K562 (cell line): ENCODE measurements around the gene YBX2. TPM values are rescaled to one million over a fixed set of nuclear protein-coding genes. Genes with fewer than 3 reads are reported as not detected.

Experiments used
- ERF ChIP-seq: fragments of 450-650 bp; formaldehyde crosslinking; IDR thresholded peaks from 2 replicates; pipeline ENCODE4 v1.4.0; 2020; ENCODE audit warnings: mild to moderate bottlenecking, mixed read lengths
- KAT7 ChIP-seq: sonication (generic); formaldehyde crosslinking; IDR thresholded peaks from 2 replicates; pipeline ENCODE4 v1.8.0; 2022; ENCODE audit warnings: missing genetic modification reagents, mild to moderate bottlenecking, borderline replicate concordance
- POLR2G ChIP-seq: fragments of 200-400 bp; formaldehyde crosslinking; IDR thresholded peaks from 2 replicates; pipeline ENCODE4 v1.6.1; 2017; ENCODE audit warnings: low read depth, mild to moderate bottlenecking, antibody characterized with exemption, low read length, moderate library complexity
- RBM17 ChIP-seq: fragments of 200-400 bp; formaldehyde crosslinking; IDR thresholded peaks from 2 replicates; pipeline ENCODE4 v1.6.1; 2017; ENCODE audit warnings: low read depth, mild to moderate bottlenecking, low read length, borderline replicate concordance
- RNF219 ChIP-seq: fragments of 250-450 bp; sonication (Bioruptor Pico); IDR thresholded peaks from 2 replicates; pipeline ENCODE4 v1.5.0; 2022; ENCODE audit warnings: mild to moderate bottlenecking
- SMC3 ChIP-seq: conservative IDR thresholded peaks from 2 replicates; pipeline ENCODE4 v1.6.1; 2011; ENCODE audit warnings: low read depth, low read length, improper control_type of control experiment; ENCODE audit not compliant: insufficient read depth
- SRSF3 ChIP-seq: fragments of 200-400 bp; formaldehyde crosslinking; IDR thresholded peaks from 2 replicates; pipeline ENCODE4 v1.6.1; 2016; ENCODE audit warnings: mild to moderate bottlenecking, low read length, moderate library complexity; ENCODE audit not compliant: insufficient read depth
- polyA plus RNA-seq, 8 experiments: library from polyadenylated mRNA; depleted of rRNA in 4 of 8; stranded (reverse) in 5 of 8; unstranded in 3 of 8; fragments of >200 nt; fragmentation: Nextera tagmentation in 2 of 8; fragmentation: Illumina TruSeq in 1 of 8; extraction: Ambion mirVana in 2 of 8; extraction: Trizol in 1 of 8; gene quantifications; 2 replicates each; pipeline versions ENCODE4 v1.2.1 to v1.2.3, GENCODE V29; 2011 to 2014; ENCODE audit warnings: inconsistent platforms in 1 of 8, missing spikeins in 1 of 8
- total RNA-seq, 7 experiments: library from RNA; depleted of rRNA in 6 of 7; stranded (reverse); fragments of >200 nt in 6 of 7; fragmentation: Illumina TruSeq in 2 of 7; extraction: Trizol in 2 of 7; gene quantifications; 2 replicates each; pipeline versions ENCODE4 v1.2.1 to v1.2.3, GENCODE V29; 2011 to 2021; ENCODE audit warnings: low replicate concordance in 1 of 7

Gene YBX2
- total and polyA plus RNA-seq, 9 of the 15 experiments (the other 6 are each of a cell fraction or from before 2014, with no cell fraction given), result 0.03 to 0.59 (median 0.27) TPM; not detected in 6

GRCh38 chr17:7323731-7324437 lies 29.4 kb upstream of the YBX2 start (continued):
- TF ChIP-seq RNF219 (CRISPR knock-in tag) (no peak), KAT7 (CRISPR knock-in tag) (no peak), SRSF3 (no peak), RBM17 (no peak), ERF (CRISPR knock-in tag) (no peak), POLR2G (0 out of 2 replicates have a peak, but pooled peaks have one; percentile 17), SMC3 (peak; percentile 65; the same call in 1 of the 2 replicates)
